KG1 (cell line): ENCODE measurements around the gene DKKL1.

Experiments
- DNase-seq: peaks from one replicate; lab custom pipeline; 2025; lab: John Stamatoyannopoulos, UW

DKKL1 gene

GRCh38 chr19:49396738-49397505 is 33.2 kb downstream of the DKKL1 start:
- no peak for DNase-seq

DNA sequence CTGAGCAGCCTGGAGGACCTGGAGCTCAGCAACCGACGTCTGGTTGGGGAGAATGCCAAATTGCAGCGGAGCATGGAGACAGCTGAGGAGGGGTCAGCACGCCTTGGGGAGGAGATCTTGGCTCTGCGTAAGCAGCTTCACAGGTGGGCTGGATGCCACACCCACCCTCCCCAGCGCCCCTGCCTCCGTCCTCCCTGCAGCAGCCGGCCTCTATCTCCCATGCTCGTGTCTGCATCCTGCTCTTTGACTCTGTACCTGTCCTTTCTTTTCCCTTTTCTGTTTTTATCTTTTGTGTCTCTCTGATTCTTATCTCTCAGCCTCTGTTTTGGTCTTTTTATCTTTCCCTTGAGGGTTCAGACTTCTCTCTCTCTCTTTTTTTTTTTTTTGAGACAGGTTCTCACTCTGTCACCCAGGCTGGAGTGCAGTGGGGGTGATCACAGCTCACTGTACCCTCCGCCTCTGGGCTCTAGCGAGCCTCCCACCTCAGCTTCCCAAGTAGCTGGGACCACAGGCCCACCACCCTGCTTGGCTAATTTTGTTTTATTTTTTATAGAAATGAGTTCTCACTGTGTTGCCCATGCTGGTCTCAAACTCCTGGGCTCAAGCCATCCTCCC is 34.4 kb downstream of the DKKL1 start:
- no peak for DNase-seq

DNA sequence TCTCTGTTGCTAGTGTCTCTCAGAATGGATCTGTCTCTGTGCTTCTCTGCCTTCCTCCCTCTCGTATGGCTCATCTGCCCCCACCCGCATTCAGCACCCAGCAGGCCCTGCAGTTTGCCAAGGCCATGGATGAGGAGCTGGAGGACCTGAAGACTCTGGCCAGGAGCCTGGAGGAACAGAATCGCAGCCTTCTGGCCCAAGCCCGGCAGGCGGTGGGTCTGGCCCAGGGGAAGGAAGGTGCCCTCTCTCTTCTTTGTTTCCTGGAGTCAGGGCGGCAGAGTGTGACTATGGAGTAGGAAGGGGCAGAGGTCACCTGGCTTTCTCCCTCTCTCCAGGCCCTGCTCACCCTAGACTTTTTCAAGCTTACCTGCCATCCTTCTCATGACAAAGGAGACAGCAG is 35.3 kb downstream of the DKKL1 start:
- no peak for DNase-seq

DNA sequence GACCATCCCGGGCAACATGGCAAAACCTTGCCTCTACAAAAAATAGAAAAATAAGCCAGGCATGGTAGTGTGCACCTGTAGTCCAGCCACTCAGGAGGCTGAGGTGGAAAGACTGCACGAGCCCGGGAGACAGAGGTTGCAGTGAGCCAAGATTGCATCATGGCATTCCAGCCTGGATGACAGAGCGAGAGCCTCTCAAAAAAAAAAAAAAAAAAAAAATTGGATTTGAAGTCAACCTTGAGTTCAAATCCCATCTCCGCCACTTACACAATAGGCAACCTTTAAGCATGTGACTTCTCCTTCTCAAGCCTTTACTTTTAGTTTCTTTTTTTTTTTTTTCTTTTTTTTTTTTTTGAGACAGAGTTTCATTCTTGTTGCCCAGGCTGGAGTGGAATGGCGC is 36.4 kb downstream of the DKKL1 start:
- DNase-seq = no peak

DNA sequence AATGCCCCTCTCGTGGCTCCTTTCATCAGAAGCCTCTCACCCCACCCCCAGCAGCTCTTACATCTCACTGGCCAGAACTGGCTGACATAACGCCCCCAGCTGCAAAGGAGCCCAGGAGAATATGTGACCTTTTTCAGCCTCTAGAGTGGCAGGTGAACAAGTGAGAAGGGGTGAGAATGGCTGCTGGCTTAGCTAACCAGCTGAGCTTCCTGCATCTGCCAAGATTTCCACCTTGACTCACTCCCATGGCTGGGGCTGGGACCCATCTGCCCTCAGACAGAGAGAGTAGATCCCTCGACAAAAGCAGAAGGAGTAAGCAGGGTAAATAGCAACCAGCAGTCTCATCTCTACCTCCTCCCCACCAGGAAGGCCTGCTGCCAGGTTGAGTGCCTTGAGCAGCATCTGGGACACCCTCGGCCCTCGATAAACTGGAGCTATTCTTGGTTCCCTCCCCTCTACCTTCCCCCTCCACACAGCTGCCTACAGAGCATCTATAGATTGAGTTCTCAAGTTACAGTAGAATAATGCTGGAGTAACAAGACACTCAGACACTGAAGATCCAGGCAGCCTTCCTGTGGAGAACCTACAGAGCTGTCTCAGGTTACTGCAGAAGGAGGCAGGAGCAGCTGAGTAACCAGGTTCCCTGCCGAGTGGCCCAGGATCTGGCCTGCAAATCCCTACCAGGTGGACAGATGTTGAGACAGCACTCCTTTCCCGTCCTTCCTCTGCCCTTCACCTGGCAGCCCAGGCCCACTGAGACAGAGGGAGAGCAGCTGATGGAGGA is 39.9 kb downstream of the DKKL1 start:
- no peak for DNase-seq

DNA sequence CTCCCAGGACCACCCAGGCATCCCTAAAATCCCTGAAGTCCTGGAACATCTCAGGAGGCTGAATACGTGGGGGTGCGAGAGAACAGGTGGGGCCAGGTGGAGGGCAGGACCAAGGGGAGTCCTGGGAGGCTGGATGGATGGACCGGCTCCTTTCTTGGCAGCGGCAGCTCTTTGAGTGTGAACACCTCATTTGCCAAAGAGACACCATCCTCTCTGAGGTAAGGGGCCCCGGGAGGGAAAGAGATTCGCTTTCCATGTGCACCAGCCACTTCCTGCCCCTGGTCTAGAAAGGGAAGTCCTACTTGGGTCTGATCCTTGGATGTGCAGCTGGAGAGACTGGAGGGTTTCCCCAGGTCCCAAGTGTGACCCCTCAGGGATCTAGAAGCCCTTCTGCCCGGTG is 43.4 kb downstream of the DKKL1 start:
- DNase-seq = no peak

DNA sequence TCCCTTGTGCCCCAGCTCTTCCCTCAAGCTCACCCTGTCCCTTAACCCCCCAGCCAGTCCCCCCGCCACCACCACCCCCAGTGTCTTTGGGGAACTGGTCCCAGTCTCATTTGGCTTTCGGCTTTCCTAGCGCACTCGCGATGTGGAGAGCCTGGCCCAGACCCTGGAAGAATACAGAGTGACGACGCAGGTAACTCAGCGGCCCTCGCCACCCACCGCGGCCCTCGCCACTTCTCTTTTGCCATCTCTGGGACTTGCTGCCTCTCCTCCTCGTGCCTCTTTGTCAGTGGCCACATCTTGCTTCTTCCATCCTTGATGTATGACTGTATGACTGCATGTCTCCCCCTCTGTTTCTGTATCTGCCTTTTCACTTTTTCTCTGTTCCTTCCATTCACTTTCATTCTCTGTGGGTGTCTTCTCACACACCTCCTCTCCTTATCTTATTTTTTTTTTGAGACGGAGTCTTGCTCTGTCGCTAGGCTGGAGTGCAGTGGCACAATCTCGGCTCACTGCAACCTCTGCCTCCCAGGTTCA is 43.9 kb downstream of the DKKL1 start:
- no peak for DNase-seq

GRCh38 chr19:49408816-49409440 is 45.3 kb downstream of the DKKL1 start:
- DNase-seq = no peak

- no peak for DNase-seq
Measured at GRCh38 chr19:49409441-49410029, 45.9 kb downstream of the DKKL1 start.

DNA sequence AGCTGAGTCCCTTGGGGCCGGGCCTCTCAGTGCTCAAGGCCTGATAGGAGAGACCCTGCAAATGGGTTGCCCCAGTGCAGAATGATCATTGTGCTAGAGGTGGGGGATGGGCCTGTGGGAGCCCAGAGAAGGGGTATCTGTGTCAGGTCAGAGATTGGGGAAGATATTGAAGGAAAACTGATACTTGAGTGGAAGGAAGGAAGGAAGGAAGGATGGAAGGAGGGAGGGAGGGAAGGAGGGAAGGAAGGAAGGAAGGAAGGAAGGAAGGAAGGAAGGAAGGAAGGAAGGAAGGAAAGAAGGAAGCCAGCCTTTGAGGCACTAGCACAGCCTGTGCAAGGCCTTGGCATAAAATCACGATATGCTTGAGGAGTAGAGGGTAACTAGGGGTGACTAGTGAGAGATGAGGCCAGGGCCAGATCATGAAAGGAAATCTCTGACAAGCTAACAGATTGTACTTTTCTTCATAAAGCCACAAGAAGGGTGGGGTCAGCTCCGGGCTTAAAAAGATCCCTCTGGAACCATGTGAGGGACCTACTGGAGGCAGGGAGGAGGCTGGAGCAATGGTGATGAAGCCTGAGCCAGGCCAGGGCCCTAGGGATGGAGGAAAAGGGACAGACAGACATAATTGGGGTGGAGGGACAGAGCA is 48.1 kb downstream of the DKKL1 start:
- no peak for DNase-seq

DNA sequence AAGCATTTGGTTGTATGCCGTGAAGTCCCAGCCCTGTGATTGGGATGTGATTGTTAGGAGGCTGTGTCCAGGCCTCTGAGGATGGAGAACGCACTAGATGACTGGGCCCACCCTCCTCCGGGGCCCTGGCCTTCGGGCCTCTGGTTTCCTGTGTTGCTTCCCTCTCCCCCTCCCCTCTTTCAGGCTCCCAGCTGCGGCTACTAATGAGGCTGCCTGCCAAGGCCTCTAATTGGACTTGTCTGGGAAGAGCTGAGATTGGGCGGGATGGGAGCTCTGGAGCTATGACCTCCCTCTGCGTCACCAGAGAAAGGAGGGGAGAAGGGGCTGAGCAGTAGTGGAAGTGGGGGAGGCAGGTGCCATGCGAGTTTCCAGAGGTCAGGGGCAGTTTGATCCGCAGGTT is 49.7 kb downstream of the DKKL1 start:
- no peak for DNase-seq

DNA sequence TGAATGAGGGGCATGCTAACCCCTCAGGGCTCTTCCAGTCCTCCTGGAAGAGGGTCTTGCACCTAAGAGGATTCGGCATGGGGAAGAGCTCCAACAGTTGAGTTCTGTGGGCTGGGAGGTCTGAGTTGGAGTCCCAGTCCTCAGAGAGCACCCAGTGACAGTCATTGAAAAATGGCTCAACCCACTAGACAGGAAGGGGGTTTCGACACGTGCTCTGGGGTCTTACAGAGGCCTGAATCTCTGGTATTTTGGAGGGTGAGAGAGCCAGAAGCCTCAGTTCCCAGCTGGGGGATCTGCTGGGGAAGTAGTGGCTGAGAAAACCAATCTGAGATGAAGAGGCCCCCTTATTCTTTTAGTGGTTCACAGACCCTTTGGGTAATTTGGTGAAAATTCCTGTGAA is 50.6 kb downstream of the DKKL1 start:
- DNase-seq = no peak

DNA sequence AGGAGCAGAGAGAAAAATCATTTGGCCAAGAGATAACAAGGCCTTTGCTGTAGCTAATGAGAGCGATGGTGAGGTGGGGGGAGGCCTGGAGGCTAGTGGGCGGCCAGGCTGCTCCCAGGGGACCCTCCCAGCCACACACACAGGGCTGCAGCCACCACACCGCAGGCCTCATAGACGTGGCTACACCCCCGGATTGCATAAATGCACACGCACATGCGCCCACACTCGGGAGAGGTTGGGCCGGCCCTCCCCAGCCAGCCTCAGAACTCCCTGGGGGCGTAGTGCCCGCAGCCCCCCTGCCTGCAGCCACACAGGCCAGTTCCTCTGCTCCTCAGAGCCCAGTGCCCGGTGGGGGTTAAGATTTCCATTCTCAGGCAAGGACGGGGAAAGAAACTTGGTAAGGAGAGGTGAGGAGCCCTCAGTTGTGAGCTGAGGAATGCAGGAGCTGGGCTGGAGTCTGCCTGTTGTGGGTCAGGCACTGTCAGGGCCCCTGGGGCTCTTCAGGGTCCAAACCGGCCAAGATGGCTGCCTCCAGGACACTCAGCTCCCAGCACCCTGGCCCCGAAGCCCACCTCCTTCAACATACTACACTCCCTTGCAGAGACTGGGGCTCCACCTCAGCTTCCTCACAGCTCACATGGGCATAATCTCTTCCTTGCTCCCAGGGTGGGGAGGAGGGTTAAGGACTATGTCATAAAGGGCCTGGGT is 51.6 kb downstream of the DKKL1 start:
- no peak for DNase-seq

GRCh38 chr19:49415810-49416200 is 52.1 kb downstream of the DKKL1 start:
- DNase-seq = no peak

- no peak for DNase-seq
Measured at GRCh38 chr19:49417088-49417487, 53.4 kb downstream of the DKKL1 start.

DNA sequence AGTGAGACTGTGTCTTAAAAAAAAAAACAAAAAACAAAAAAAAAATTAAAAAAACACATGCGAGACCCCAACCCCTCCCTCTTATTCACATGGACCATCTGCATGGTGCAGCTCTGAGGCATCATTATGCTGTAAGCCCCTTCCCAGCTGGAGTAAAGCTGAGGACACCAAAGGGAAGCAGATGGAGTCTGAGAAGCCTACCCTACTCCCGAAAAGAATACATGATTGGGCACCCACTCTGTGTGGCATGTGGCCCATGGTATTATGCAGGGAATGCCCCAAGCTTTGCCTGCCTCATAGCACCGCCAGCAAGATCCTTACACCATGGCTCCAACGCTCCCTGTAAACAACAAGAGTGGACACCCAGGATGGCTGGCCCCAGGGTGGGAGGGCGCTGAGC is 54.8 kb downstream of the DKKL1 start:
- no peak for DNase-seq

- no peak for DNase-seq
Measured at GRCh38 chr19:49419173-49419572, 55.5 kb downstream of the DKKL1 start.

DNA sequence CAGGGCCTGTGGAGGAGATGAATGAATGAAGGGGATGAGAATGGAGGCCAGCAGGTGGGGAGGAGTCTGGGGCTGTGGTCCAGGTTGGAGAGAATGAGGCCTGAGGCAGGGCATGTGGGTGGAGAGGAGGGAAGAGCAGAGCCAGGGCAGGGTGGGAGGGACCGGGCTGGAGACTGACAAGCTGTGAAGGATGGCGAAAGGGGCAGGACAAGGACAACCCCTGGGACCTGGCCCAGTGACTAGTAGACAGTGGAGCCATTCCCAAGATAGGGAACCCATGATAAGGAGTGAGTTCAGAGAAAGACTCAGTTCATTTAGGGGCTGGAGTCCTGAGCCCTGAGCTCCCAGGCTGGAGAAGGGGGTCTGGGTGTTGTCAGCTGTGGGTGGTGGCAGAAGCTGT is 56.5 kb downstream of the DKKL1 start:
- DNase-seq = no peak

GRCh38 chr19:49421039-49421877 is 57.6 kb downstream of the DKKL1 start:
- no peak for DNase-seq

- DNase-seq = no peak
Measured at GRCh38 chr19:49421878-49422202, 58.2 kb downstream of the DKKL1 start.
